VCaP (cell line): ENCODE data around the gene ETS1.

Experiments
- H3K27ac ChIP-seq: fragments of 450-650 bp; 2 replicates; pipeline ENCODE4 v1.5.1; 2017
- TF ChIP-seq, protein P1 (sequence below): fragments of 450-650 bp; conservative IDR thresholded peaks from 2 replicates; pipeline ENCODE4 v1.5.1; 2017; ENCODE audit warnings: mild to moderate bottlenecking, moderate library complexity

Gene ETS1

GRCh38 chr11:128518493-128519207, 68.7 kb downstream of the ETS1 start:
- no peak overlapping the region for H3K27ac ChIP-seq
- TF ChIP-seq, protein P1, sequence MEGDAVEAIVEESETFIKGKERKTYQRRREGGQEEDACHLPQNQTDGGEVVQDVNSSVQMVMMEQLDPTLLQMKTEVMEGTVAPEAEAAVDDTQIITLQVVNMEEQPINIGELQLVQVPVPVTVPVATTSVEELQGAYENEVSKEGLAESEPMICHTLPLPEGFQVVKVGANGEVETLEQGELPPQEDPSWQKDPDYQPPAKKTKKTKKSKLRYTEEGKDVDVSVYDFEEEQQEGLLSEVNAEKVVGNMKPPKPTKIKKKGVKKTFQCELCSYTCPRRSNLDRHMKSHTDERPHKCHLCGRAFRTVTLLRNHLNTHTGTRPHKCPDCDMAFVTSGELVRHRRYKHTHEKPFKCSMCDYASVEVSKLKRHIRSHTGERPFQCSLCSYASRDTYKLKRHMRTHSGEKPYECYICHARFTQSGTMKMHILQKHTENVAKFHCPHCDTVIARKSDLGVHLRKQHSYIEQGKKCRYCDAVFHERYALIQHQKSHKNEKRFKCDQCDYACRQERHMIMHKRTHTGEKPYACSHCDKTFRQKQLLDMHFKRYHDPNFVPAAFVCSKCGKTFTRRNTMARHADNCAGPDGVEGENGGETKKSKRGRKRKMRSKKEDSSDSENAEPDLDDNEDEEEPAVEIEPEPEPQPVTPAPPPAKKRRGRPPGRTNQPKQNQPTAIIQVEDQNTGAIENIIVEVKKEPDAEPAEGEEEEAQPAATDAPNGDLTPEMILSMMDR, result no peak

DNA sequence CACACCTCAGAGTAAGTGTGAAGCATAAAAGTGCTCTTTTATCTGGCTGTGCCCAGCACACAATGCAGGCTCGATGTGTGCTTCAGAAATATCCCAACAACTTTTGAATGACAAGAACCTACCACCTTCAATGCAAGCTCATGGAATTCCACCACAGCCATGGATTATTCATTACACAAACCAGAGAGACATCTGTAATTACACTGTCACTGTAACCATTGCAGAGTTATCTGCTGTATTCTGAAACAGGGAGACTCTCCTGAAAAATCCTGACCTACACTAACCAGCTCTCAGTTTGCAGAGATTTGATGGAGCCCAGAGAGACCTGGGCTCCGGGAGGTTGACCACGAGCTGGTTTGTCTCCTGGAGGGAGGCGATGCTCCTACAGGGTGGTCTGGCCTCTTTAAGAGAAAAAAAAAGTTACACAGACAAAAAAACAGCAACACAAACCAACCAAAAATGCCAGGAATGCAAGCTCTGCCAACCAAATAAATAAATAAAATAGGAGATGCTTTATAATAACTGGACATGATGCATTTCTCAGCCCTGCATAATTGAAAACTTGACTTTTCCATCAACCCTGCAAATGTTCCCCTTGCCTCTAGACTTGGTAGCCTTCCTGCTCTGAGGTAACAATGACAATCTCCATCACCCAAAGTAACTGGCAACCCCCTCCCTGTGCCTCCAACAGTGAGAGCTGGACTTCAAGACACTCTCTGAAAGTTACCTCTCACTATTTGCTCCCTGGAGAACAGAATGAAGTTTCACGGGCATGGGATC, 69.7 kb downstream of the ETS1 start:
- no peak overlapping the region for H3K27ac ChIP-seq
- TF ChIP-seq, protein P1, result no peak

DNA sequence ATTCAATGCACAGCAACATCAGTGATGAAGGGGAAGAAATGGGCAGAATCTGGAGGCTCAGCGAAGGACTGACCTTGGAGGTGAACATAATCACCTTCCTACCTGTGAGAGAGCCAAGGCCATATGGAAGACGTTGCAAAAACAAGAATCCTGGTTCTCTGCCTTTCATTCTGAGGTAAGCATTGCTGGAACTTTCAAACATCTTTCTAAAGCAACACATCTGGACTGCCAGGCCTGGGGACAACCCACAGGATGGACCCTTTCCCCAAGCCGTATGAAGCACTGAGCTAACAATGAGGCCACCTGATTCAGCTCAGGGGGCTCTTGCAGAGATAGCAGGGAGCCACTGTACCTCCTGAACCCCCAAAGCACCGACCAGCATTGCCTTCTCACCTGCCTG, 70.5 kb downstream of the ETS1 start:
- TF ChIP-seq, protein P1, result no peak
- H3K27ac ChIP-seq, result no peak overlapping the region

- H3K27ac ChIP-seq, result no peak overlapping the region
- TF ChIP-seq, protein P1, result no peak
These were observed 71.3 kb downstream of the ETS1 start for GRCh38 chr11:128515826-128516778.

- H3K27ac ChIP-seq, result no peak overlapping the region
- TF ChIP-seq, protein P1, result no peak
These were observed 72.3 kb downstream of the ETS1 start for GRCh38 chr11:128515086-128515485.

DNA sequence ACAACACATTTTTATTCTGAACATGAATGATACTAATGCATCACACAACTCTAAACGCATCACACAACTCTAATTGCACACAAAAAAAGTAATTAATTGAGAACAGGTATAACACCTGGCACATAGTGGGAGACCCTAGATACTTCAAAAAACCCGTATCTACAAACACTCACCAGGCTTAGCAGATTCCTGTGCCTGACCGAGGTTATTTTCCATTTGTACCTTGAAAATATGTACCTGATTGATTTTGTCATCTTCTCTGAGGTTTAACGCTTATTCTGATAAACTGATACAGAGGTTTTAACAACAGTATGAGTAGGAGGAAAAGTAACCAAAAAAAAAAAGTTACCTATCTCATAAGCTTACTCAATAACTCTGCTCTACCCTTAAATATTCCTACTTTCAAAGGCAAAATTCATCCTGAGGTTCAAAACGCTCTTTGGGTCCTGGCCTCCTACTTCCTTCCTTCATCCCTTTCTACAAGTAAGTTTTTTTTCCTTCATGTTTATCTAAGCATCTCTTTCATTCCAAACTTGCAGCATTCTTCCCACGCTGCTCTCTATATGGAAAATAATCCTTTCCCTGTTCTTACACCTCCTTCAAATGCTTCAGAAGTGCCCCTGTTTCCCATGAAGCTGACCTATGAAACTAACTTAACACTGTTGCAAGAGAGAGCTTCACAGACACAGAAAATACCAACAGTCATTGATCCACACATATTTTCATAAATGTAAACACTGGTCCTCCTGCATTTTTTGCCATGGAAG, 73.3 kb downstream of the ETS1 start:
- no peak overlapping the region for H3K27ac ChIP-seq

More for the DNA sequence above, 73.3 kb downstream of the ETS1 start:
- TF ChIP-seq, protein P1, result no peak
